ENCODE results near the gene NRP2.

- TF ChIP-seq EZH2 (IDR thresholded peaks at IDR 0.05; ENCODE audit: borderline replicate concordance) (no peak), CTCF (IDR thresholded peaks at IDR 0.05; ENCODE audit: poor library complexity) (no peak), EZH2phosphoT487 (IDR thresholded peaks at IDR 0.05; ENCODE audit: low read depth, severe bottlenecking, unreplicated experiment) (no peak)
Observed at GRCh38 chr2:205806143-205806905, 124.0 kb downstream of the NRP2 start.
